ENCODE data around the gene NEGR1. TPM values are rescaled to one million over a fixed set of nuclear protein-coding genes. Genes with fewer than 3 reads are reported as not detected.

NEGR1 gene
- total and polyA plus RNA-seq, 9 of the 15 experiments (the other 6 are each of a cell fraction or from before 2014, with no cell fraction given), result not detected

GRCh38 chr1:71362691-71363090, 919.6 kb downstream of the NEGR1 start:
- WGBS (ENCODE audit: insufficient coverage, low coverage, missing lambda C conversion rate), result 3% methylated on average over 2 of the region's 2 CpGs
- H3K9me1 ChIP-seq (ENCODE audit: control insufficient read depth, insufficient read depth, low read length), result no peaks in the 10 kb centered on the region
- no peak overlapping the region for H3K27ac ChIP-seq (ENCODE audit: extremely low read depth, low read depth, low read length)
- H3K4me1 ChIP-seq (replicated peaks in 1 of 2; ENCODE audit: control insufficient read depth in 2 of 2, insufficient read depth in 2 of 2, low read length in 2 of 2), result no peaks in the 10 kb centered on the region
- H3K36me3 ChIP-seq (ENCODE audit: control insufficient read depth, insufficient read depth, low read length), result no peaks in the 10 kb centered on the region
- H3K79me2 ChIP-seq (ENCODE audit: control insufficient read depth, insufficient read depth, low read length), result no peaks in the 10 kb centered on the region
- no peak for ATAC-seq
- BruUV-seq (replicated peaks), result no TSS peak
- intact Hi-C loops (cut with micrococcal nuclease) (no loop called here), in situ Hi-C loops (cut with MboI) (no loop called here)
- no peak overlapping the region for H3K9ac ChIP-seq (ENCODE audit: insufficient read depth in 1 of 2, low read depth in 2 of 2, low read length in 2 of 2)
- DNase-seq (ENCODE audit: extremely low read depth in 1 of 4, low spot score in 3 of 4), result no peak
- H4K20me1 ChIP-seq (replicated peaks; ENCODE audit: control insufficient read depth, insufficient read depth, low read length), result no peaks in the 10 kb centered on the region
- no peak overlapping the region for H2AFZ ChIP-seq (ENCODE audit: low read depth, low read length)
- H3K9me3 ChIP-seq (replicated peaks; ENCODE audit: control insufficient read depth, insufficient read depth, low read depth, low read length), result no peaks in the 10 kb centered on the region
- H3K4me2 ChIP-seq (ENCODE audit: insufficient read depth, low read length), result no peak overlapping the region
- no peak overlapping the region for H3K4me3 ChIP-seq
- ChIA-PET CTCF (ENCODE audit: low intra/inter-chr PET ratio) (no interaction called here), POLR2A (no interaction called here)
- no peak for FAIRE-seq
- no peaks in the 10 kb centered on the region for H3K27me3 ChIP-seq (ENCODE audit: control insufficient read depth in 2 of 2, insufficient read depth in 2 of 2, low read length in 2 of 2)
- TF ChIP-seq HOXB6 (CRISPR knock-in tag; IDR thresholded peaks at IDR 0.05; ENCODE audit: borderline replicate concordance) (no peak), CC2D1A (IDR thresholded peaks at IDR 0.05) (no peak), HMG20B (CRISPR knock-in tag; IDR thresholded peaks at IDR 0.05) (no peak), MED1 (CRISPR knock-in tag; IDR thresholded peaks at IDR 0.05; ENCODE audit: borderline replicate concordance) (no peak), ZNF12 (CRISPR knock-in tag; IDR thresholded peaks at IDR 0.05) (no peak), SMAD4 (CRISPR knock-in tag; conservative IDR thresholded peaks at IDR 0.05) (no peak), PPARD (CRISPR knock-in tag; IDR thresholded peaks at IDR 0.05) (no peak), DPF2 (IDR thresholded peaks at IDR 0.05) (no peak), ARHGAP35 (IDR thresholded peaks at IDR 0.05; ENCODE audit: partially characterized antibody) (no peak), ZNF780A (CRISPR knock-in tag; IDR thresholded peaks at IDR 0.05) (no peak), SP2 (IDR thresholded peaks at IDR 0.05; ENCODE audit: extremely low read depth, low read depth, low read length, poor library complexity, severe bottlenecking) (no peak), MYC (IDR thresholded peaks at IDR 0.05; ENCODE audit: low read depth, low read length) (no peak), MYC (CRISPR knock-in tag; IDR thresholded peaks at IDR 0.05; ENCODE audit: borderline replicate concordance, low read depth) (no peak), SRF (CRISPR knock-in tag; IDR thresholded peaks at IDR 0.05) (no peak), THAP12 (CRISPR knock-in tag; IDR thresholded peaks at IDR 0.05) (no peak)
